Mucosa of descending colon (tissue), 3 donors: ENCODE data around the gene NFATC3. TPM values are rescaled to one million over a fixed set of nuclear protein-coding genes. Genes with fewer than 3 reads are reported as not detected.
"Not testable (repeated sequence)": the region's sequence is repeated elsewhere in the genome, so short reads cannot be mapped to it uniquely, and the experiment has no call there.

Experiments
- ATAC-seq: fragments of 200-7000 bp; cut with Tn5 transposase; one replicate; pipeline ENCODE4 v1.9.1; 2020; ENCODE audit warnings: mild to moderate bottlenecking, moderate library complexity
- DNase-seq, 3 donors: peaks; one replicate each; pipeline ENCODE4 v3.0.0-alpha.2; 2020
- H3K36me3 ChIP-seq: fragments of 200-600 bp; one replicate; pipeline ENCODE4 v1.8.0; 2021; ENCODE audit warnings: low read depth, mild to moderate bottlenecking
- H3K4me1 ChIP-seq: fragments of 200-600 bp; one replicate; pipeline ENCODE4 v1.8.0; 2021; ENCODE audit warnings: low read depth, mild to moderate bottlenecking
- H3K4me3 ChIP-seq: fragments of 200-600 bp; one replicate; pipeline ENCODE4 v1.8.0; 2021; ENCODE audit warnings: mild to moderate bottlenecking
- H3K9me3 ChIP-seq: fragments of 200-600 bp; one replicate; pipeline ENCODE4 v1.8.0; 2021; ENCODE audit warnings: mild to moderate bottlenecking
- intact Hi-C, 2 donors: fragments of 100-400 bp; cut with DNase I in 1 of 2; cut with micrococcal nuclease in 1 of 2; formaldehyde crosslinking; loops; one replicate each; pipeline versions ENCODE4 v1.11.0 to v1.11.1; 2022; cut with DNase I, micrococcal nuclease
- total RNA-seq, 3 donors: library from RNA; stranded (reverse); fragmentation: NEBNext Ultra II Directional in 2 of 3; extraction: Animal tissue kit (Norgen Biotek cat#: 25700) in 2 of 3; gene quantifications; one replicate each; pipeline versions ENCODE4 v1.2.1 to v1.2.4, GENCODE V29; 2021 to 2023
- TF ChIP-seq, protein P1 (sequence below): fragments of 200-600 bp; IDR thresholded peaks from one replicate; pipeline ENCODE4 v1.8.0; 2022; ENCODE audit warnings: antibody characterized with exemption, mild to moderate bottlenecking
- donor health status: DM: no; HTN: no; CAD: no; lungs with moderate emphysema.
- donor health status: DM: no; HTN: no; CAD: no.
- donor health status: DM: no; HTN: yes; CAD: no.

Gene NFATC3
- total RNA-seq, 3 donors from 2014 or later: 24.2 to 44.0 (median 25.5) TPM

- no peak for DNase-seq
- intact Hi-C loops: no loop called here
- peaks cover 14% of the 10 kb centered on the region for H3K9me3 ChIP-seq
- no peaks in the 10 kb centered on the region for H3K36me3 ChIP-seq
- H3K4me3 ChIP-seq: no peak overlapping the region
- no peaks in the 10 kb centered on the region for H3K4me1 ChIP-seq
- no peak for ATAC-seq
- TF ChIP-seq, protein P1, sequence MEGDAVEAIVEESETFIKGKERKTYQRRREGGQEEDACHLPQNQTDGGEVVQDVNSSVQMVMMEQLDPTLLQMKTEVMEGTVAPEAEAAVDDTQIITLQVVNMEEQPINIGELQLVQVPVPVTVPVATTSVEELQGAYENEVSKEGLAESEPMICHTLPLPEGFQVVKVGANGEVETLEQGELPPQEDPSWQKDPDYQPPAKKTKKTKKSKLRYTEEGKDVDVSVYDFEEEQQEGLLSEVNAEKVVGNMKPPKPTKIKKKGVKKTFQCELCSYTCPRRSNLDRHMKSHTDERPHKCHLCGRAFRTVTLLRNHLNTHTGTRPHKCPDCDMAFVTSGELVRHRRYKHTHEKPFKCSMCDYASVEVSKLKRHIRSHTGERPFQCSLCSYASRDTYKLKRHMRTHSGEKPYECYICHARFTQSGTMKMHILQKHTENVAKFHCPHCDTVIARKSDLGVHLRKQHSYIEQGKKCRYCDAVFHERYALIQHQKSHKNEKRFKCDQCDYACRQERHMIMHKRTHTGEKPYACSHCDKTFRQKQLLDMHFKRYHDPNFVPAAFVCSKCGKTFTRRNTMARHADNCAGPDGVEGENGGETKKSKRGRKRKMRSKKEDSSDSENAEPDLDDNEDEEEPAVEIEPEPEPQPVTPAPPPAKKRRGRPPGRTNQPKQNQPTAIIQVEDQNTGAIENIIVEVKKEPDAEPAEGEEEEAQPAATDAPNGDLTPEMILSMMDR: no peak
Measured at GRCh38 chr16:68105611-68106010, 20.4 kb downstream of the NFATC3 start.

GRCh38 chr16:68107230-68107928, 22.2 kb downstream of the NFATC3 start:
- H3K36me3 ChIP-seq, H3K4me3 ChIP-seq, intact Hi-C loops, H3K4me1 ChIP-seq, DNase-seq: not testable (repeated sequence)
- peaks cover 16% of the 10 kb centered on the region for H3K9me3 ChIP-seq
- ATAC-seq: peak; percentile 37

GRCh38 chr16:68109156-68109555, 24.0 kb downstream of the NFATC3 start:
- DNase-seq, intact Hi-C loops, H3K4me1 ChIP-seq, H3K36me3 ChIP-seq, H3K4me3 ChIP-seq, ATAC-seq: not testable (repeated sequence)
- H3K9me3 ChIP-seq: peaks cover 16% of the 10 kb centered on the region

DNA sequence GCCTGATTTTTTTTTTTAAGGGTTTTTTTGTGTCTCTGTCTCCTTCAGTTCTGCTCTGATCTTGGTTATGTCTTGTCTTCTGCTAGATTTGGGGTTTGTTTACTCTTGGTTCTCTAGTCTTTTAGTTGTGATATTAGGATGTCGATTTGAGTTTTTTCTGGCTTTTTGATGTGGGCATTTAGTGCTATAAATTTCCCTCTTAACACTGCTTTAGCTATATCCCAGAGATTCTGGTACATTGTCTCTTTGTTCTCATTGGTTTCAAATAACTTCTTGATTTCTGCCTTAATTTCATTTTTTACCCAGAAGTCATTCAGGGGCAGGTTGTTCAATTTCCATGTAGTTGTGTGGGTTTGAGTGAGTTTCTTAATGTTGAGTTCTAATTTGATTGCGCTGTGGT, 25.4 kb downstream of the NFATC3 start:
- ATAC-seq, H3K4me1 ChIP-seq, DNase-seq, H3K36me3 ChIP-seq, intact Hi-C loops, H3K4me3 ChIP-seq: not testable (repeated sequence)
- peaks cover 16% of the 10 kb centered on the region for H3K9me3 ChIP-seq

DNA sequence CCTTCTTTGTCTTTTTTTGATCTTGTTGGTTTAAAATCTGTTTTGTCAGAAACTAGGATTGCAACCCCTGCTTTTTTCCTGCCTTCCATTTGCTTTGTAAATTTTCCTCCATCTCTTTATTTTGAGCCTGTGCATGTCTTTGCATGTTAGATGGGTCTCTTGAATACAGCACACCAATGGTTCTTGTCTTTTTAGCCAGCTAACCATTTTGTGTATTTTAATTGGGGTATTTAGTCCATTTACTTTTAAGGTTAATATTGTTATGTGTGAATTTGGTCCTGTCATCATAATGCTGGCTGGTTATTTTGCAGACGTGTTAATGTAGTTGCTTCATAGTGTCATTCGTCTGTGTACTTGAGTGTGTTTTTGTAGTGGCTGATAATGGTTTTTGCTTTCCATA, 26.2 kb downstream of the NFATC3 start:
- no peak for DNase-seq
- Histone ChIP-seq H3K9me3 (peaks cover 16% of the 10 kb centered on the region), H3K4me1 (no peaks in the 10 kb centered on the region), H3K4me3 (no peak overlapping the region), H3K36me3 (no peaks in the 10 kb centered on the region)
- no peak for ATAC-seq
- intact Hi-C loops: no loop called here
- TF ChIP-seq, protein P1: no peak

- ATAC-seq (no peak), DNase-seq (no peak)
- intact Hi-C loops: no loop called here
- no peaks in the 10 kb centered on the region for H3K4me1 ChIP-seq
- H3K36me3 ChIP-seq: no peaks in the 10 kb centered on the region
- H3K4me3 ChIP-seq: no peak overlapping the region
- peaks cover 14% of the 10 kb centered on the region for H3K9me3 ChIP-seq
- TF ChIP-seq, protein P1: no peak
Measured at GRCh38 chr16:68113059-68113761, 28.0 kb downstream of the NFATC3 start.

- ATAC-seq: no peak
- no peaks in the 10 kb centered on the region for H3K4me1 ChIP-seq
- TF ChIP-seq, protein P1: no peak
- no peak for DNase-seq
- H3K36me3 ChIP-seq: no peaks in the 10 kb centered on the region
- H3K4me3 ChIP-seq: no peak overlapping the region
- intact Hi-C loops: no loop called here
- peaks cover 9% of the 10 kb centered on the region for H3K9me3 ChIP-seq
Measured at GRCh38 chr16:68113765-68114240, 28.6 kb downstream of the NFATC3 start.

- ATAC-seq: not testable (repeated sequence)
Measured at GRCh38 chr16:68114939-68115338, 29.8 kb downstream of the NFATC3 start.

More at GRCh38 chr16:68114939-68115338, 29.8 kb downstream of the NFATC3 start:
- H3K4me3 ChIP-seq, H3K4me1 ChIP-seq, DNase-seq, H3K9me3 ChIP-seq, H3K36me3 ChIP-seq, intact Hi-C loops: not testable (repeated sequence)
